Measurements from ENCODE around the gene TJP2. TPM values are rescaled to one million over a fixed set of nuclear protein-coding genes. Genes with fewer than 3 reads are reported as not detected.
"Not testable (repeated sequence)": the region's sequence is repeated elsewhere in the genome, so short reads cannot be mapped to it uniquely, and the experiment has no call there.

Gene TJP2
- total RNA-seq, 3 donors from 2014 or later: 3.1 to 5.8 (median 4.1) TPM

DNA sequence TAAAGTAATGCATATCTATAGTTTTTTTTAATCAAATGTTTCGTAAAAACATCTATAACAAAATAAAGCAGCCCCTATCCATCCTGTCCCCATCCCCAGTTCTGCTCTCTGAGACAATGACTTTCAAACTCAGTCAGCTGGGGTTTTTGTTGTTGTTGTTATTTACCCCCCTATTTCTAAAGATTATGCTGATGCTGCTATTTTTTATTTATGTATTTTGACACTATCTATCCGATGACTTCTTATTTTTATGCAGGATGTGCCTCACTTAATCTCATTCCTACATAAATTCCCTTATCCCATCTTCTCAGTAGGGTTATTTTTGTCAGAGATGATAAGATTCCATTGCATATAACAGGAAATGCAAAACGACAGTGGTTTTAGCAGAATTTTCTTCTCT, 105.7 kb downstream of the TJP2 start:
- H3K4me3 Mint-ChIP-seq: no peak overlapping the region
- peaks cover 9% of the 10 kb centered on the region for H3K27me3 Mint-ChIP-seq (ENCODE audit: low read depth)
- no peak for ATAC-seq
- H3K36me3 Mint-ChIP-seq (ENCODE audit: insufficient read depth): no peaks in the 10 kb centered on the region
- peaks cover 4% of the 10 kb centered on the region for H3K9me3 Mint-ChIP-seq
- no peak for DNase-seq
- no peaks in the 10 kb centered on the region for H3K4me1 Mint-ChIP-seq (ENCODE audit: low read depth)

DNA sequence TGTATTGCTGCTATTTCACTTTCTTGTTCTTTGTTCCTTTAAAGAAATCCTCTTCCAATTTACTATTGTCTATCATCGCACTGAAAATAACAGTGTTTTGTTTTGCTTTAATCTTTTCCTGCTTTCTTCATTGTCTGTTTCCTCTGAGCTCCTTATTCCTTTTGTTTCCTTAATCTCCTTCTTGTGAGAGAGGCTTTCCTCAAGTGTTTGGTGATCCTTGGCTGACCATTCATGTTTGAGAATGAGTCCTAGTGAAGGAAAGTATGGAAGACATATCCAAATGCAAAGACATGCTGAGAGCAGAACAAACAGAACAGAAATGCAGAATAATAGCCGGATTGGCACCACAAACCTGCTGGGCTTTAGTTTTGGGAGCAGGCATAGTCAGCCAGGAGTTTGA, 108.9 kb downstream of the TJP2 start:
- ATAC-seq (no peak), DNase-seq (no peak)
- Mint-ChIP-seq H3K27me3 (ENCODE audit: low read depth) (peaks cover 32% of the 10 kb centered on the region), H3K36me3 (ENCODE audit: insufficient read depth) (no peaks in the 10 kb centered on the region), H3K4me1 (ENCODE audit: low read depth) (no peaks in the 10 kb centered on the region), H3K4me3 (no peak overlapping the region), H3K9me3 (peaks cover 10% of the 10 kb centered on the region)

DNA sequence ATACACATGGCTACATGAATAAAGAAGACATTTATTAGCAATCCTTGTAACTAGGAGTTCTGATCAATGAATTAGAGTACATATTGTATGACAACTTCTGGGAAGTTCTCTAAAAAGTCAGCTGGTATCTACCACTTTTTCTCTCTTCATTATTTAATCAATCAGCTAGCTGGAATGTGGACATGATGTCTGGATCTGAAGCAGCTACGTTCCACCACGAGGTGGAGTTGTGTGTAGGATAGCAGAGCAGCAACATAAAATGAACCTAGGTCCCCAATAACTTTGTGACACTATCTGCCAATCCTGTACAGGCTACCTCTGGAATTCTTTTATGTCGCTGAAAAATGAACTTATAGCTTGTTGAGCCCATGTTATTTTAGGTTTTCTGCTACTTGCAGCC, 118.0 kb downstream of the TJP2 start:
- Mint-ChIP-seq H3K9me3 (no peaks in the 10 kb centered on the region), H3K4me3 (no peak overlapping the region), H3K4me1 (ENCODE audit: low read depth) (no peaks in the 10 kb centered on the region), H3K27me3 (ENCODE audit: low read depth) (peaks cover 18% of the 10 kb centered on the region), H3K36me3 (ENCODE audit: insufficient read depth) (no peaks in the 10 kb centered on the region)
- DNase-seq: no peak
- ATAC-seq: no peak

DNA sequence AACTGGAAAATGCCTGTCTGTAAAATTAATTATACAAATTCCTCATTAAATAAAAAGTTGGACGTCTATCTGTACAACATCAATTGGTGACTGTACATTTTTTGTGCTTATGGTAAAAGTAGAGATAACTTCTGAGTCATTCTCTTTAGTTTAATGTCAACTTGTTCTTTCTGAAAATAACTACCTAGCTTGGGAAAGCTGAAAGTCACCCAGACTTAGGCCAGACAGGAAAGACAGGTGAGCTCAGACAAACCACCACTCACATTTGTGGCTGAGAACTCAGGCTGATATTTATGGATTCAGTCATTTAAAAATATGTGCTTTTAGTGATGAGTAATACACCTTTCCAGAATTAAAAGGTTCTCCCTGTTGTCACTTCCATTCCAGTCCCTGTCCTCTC, 119.1 kb downstream of the TJP2 start:
- H3K4me1 Mint-ChIP-seq (ENCODE audit: low read depth): no peaks in the 10 kb centered on the region
- DNase-seq (no peak), ATAC-seq (no peak)

DNA sequence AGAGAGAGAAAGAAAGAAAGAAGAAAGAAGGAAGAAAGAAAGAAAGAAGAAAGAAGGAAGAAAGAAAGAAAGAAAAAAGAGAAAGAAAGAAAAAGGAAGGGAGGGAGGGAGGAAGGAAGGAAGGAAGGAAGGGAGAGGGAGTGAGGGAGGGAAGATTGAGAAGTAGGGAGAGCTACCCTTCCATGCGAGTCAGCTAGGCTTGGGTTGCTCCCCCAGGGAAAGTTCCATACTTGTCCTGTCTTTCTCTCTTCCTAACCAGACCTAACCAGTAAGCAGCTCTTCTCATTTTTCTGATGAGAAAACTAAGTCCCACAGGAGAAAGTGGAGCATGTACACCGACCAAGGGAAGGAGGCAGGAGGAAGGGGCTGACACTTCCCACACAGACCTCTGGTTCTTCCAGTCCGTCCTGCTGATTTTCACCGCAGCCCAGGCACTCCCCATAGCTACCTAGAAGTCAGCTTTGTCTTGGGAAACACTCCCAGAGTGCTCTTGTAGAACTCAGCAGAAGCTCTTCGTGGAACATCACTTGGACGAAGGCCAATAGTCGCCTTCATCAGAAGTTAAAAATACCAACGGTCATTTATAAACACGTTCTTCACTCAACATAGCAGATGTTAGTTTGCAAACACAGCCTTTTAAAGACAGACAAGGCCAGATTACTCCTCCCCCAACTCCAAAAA, 121.9 kb downstream of the TJP2 start:
- no peaks in the 10 kb centered on the region for H3K36me3 Mint-ChIP-seq (ENCODE audit: insufficient read depth)
- no peaks in the 10 kb centered on the region for H3K9me3 Mint-ChIP-seq
- H3K4me1 Mint-ChIP-seq (ENCODE audit: low read depth): no peaks in the 10 kb centered on the region
- no peak for DNase-seq
- no peak for ATAC-seq
- H3K4me3 Mint-ChIP-seq: no peak overlapping the region
- H3K27me3 Mint-ChIP-seq (ENCODE audit: low read depth): peaks cover 2% of the 10 kb centered on the region

More for the DNA sequence above, 119.1 kb downstream of the TJP2 start:
- Mint-ChIP-seq H3K9me3 (no peaks in the 10 kb centered on the region), H3K4me3 (no peak overlapping the region), H3K27me3 (ENCODE audit: low read depth) (peaks cover 12% of the 10 kb centered on the region), H3K36me3 (ENCODE audit: insufficient read depth) (no peaks in the 10 kb centered on the region)

DNA sequence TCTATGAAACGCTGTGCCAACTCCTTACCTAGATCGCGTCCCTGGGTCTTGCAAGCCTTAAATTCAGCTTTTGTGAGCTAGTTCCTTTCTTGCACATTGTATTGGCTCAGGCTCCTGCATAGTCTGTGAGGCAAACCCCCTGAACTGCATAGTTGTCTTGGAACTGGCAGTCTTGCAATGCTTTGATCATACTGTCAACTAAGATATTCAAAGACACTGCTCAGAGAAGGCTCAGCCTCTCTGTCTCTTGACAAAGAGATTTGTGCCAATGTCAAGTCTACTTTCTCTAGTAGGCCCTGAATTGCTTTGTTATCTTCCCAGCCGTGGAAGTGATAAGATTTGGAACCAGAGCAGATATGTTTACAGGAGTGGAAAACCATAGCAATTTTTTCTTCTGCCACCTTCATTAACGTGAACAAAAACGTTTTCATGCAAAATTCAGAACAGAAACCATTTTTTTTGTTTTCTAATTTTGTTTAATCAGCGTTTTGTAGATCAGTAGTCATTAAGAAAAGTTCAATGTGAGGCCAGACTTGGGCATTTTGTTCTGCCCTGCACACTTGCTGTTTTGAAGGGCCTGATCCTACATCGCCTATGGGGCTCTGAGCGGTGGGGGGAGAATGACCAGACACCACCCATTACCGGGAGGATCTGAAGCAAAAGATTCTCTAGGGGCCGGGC, 123.4 kb downstream of the TJP2 start:
- Mint-ChIP-seq H3K36me3 (ENCODE audit: insufficient read depth) (no peaks in the 10 kb centered on the region), H3K4me1 (ENCODE audit: low read depth) (no peaks in the 10 kb centered on the region), H3K27me3 (ENCODE audit: low read depth) (peaks cover 2% of the 10 kb centered on the region), H3K9me3 (no peaks in the 10 kb centered on the region), H3K4me3 (no peak overlapping the region)
- ATAC-seq: no peak
- DNase-seq: no peak

DNA sequence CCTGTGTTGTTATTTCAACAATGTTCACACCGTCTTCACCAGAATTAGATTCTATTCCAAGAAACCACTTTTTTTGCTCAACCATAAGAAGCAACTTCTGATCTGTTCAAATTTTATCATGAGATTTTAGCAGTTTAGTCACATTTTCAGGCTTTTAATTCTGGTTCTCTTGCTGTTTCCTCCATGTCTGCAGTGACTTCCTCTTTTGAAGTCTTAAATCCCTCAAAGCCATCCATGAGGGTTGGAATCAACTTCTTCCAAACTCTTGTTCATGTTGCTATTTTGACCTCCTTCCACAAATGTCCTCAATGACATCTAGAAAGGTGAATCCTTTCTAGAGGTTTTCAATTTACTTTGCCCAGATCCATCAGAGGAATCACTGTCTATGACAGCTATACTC, 125.2 kb downstream of the TJP2 start:
- DNase-seq (no peak), ATAC-seq (no peak)
- no peak overlapping the region for H3K4me3 Mint-ChIP-seq
- H3K4me1 Mint-ChIP-seq (ENCODE audit: low read depth): no peaks in the 10 kb centered on the region
- H3K9me3 Mint-ChIP-seq: no peaks in the 10 kb centered on the region
- no peaks in the 10 kb centered on the region for H3K27me3 Mint-ChIP-seq (ENCODE audit: low read depth)
- H3K36me3 Mint-ChIP-seq (ENCODE audit: insufficient read depth): no peaks in the 10 kb centered on the region

DNA sequence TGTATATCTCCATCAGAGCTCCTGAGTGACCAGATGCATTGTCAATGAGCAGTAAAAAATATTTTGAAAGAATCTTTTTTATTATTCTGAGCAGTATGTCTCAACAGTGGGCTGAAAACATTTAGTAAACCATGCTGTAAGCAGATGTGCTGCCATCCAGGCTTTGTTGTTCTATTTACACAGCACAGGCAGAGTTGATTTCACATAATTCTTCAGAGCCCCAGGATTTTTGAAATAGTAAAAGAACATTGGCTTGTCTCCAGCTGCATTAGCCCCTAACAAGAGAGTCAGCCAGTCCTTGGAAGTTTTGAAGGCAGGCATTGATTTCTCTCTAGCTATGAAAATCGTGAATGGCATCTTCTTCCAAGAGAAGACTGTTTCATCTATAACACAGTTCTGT, 125.7 kb downstream of the TJP2 start:
- H3K4me3 Mint-ChIP-seq: no peak overlapping the region
- no peaks in the 10 kb centered on the region for H3K4me1 Mint-ChIP-seq (ENCODE audit: low read depth)
- no peaks in the 10 kb centered on the region for H3K27me3 Mint-ChIP-seq (ENCODE audit: low read depth)
- H3K36me3 Mint-ChIP-seq (ENCODE audit: insufficient read depth): no peaks in the 10 kb centered on the region
- DNase-seq (no peak), ATAC-seq (no peak)
- H3K9me3 Mint-ChIP-seq: no peaks in the 10 kb centered on the region

DNA sequence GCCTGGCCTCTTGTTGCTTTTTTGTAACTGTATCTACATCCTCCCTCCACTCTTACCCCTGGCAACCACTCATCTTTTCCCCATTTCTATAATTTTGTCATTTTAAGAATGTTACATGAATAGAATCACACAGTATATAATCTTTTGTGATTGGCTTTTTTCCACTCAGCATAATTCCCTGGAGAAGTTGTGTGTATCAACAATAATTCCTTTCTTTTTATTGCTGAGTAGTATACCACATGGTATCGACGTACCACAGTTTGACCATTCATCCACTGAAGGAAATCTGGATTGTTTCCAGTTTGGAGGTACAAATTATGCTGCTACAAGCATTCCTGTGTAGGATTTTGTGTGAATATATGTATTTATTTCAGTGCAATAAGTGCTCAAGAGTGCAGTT, 129.3 kb downstream of the TJP2 start:
- DNase-seq (no peak), ATAC-seq (no peak)
- H3K27me3 Mint-ChIP-seq (ENCODE audit: low read depth): no peaks in the 10 kb centered on the region
- H3K4me1 Mint-ChIP-seq (ENCODE audit: low read depth): no peaks in the 10 kb centered on the region
- no peaks in the 10 kb centered on the region for H3K36me3 Mint-ChIP-seq (ENCODE audit: insufficient read depth)
- no peaks in the 10 kb centered on the region for H3K9me3 Mint-ChIP-seq
- no peak overlapping the region for H3K4me3 Mint-ChIP-seq

DNA sequence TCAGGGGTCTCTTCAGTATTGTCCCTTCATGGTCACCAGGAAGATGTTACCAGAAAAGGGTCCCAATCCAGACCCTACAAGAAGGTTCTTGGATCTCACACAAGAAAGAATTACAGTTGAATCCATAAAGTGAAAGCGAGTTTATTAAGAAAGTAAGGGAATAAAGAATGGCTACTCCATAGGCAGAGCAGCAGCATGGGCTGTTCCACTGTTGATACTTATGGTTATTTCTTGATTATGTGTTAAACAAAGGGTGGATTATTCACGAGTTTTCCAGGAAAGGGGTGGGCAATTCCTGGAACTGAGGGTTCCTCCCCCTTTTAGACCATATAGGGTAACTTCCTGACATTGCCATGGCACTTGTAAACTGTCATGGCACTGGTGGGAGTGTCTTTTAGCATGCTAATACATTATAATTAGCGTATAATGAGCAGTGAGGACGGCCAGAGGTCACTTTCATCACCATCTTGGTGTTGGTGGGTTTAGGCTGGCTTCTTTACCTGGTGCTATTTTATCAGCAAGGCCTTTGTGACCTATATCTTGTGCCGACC, 132.9 kb downstream of the TJP2 start:
- not testable (repeated sequence) for DNase-seq; H3K4me3 Mint-ChIP-seq; H3K36me3 Mint-ChIP-seq (ENCODE audit: insufficient read depth); H3K9me3 Mint-ChIP-seq; H3K4me1 Mint-ChIP-seq (ENCODE audit: low read depth); ATAC-seq; H3K27me3 Mint-ChIP-seq (ENCODE audit: low read depth)

DNA sequence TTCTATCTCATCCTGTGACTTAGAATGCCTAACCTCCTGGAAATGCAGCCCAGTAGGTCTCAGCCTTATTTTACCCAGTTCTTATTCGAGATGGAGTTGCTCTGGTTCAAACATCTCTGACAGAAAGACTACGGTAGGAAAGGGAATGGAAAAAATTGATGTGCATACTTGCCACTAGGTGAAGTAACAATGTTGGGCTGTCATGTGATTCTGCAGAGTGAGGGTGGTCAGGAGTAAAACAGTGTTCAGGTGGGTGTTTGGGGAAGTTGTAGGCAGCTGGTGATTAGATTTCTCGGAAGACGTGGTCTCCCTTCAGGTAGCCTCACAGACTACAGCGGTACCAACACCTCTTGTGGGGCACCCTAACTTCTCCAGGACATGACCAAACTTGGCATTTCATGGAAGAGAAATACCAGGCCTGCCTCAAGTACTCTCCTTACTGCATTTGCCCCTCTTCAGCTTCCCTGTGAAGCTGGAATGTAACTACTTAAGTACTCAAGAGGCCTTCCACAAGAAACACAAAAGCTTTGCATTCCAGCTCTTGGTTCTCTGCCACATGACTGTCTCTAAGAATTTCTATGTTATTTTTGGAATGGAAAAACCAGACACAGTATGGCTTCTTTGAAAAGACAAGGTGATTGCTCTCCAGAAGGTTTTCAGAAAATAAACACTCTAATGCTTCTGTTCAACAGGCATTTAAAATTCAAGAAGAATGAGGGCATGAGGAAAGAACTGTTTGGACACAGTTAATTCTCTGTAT, 133.5 kb downstream of the TJP2 start:
- ATAC-seq (no peak), DNase-seq (no peak)
- H3K9me3 Mint-ChIP-seq: peaks cover 8% of the 10 kb centered on the region
- no peaks in the 10 kb centered on the region for H3K4me1 Mint-ChIP-seq (ENCODE audit: low read depth)
- no peaks in the 10 kb centered on the region for H3K36me3 Mint-ChIP-seq (ENCODE audit: insufficient read depth)
- H3K4me3 Mint-ChIP-seq: no peak overlapping the region
- H3K27me3 Mint-ChIP-seq (ENCODE audit: low read depth): peaks cover 2% of the 10 kb centered on the region

DNA sequence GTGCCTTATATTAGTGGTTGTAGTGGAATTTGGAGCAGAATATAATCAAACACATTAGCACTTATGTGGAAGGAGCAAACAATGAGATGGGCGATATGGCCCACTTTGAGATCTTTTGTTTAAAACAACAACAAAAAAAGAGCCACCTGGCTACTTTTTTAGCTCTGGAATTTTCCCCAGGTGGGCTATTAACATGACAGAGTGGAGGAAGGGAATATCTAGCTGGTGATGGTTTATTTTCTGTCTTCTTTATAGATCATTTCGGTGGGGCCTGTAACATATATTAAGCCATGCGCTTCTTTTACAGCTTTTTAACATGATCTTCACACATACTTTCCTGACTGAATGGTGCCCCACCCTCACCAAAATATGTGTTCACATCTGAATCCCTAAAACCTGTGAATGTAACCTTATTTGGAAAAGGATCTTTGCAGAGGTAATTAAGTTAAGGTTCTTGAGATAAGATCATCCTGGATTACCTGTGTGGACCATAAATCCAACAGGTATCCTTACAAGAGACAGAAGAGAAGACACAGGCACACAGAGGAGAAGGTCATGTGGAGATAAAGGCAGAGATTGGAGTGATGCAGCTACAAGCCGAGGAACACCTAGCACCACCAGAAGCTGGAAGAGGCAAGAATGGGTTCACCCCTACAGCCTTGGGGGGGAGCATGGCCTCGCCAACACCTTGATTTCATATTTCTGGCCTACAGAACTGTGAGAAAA, 134.3 kb downstream of the TJP2 start:
- no peak for ATAC-seq
- H3K4me3 Mint-ChIP-seq: no peak overlapping the region
- H3K36me3 Mint-ChIP-seq (ENCODE audit: insufficient read depth): no peaks in the 10 kb centered on the region
- peaks cover 2% of the 10 kb centered on the region for H3K27me3 Mint-ChIP-seq (ENCODE audit: low read depth)
- peaks cover 9% of the 10 kb centered on the region for H3K9me3 Mint-ChIP-seq
- H3K4me1 Mint-ChIP-seq (ENCODE audit: low read depth): no peaks in the 10 kb centered on the region
- no peak for DNase-seq

DNA sequence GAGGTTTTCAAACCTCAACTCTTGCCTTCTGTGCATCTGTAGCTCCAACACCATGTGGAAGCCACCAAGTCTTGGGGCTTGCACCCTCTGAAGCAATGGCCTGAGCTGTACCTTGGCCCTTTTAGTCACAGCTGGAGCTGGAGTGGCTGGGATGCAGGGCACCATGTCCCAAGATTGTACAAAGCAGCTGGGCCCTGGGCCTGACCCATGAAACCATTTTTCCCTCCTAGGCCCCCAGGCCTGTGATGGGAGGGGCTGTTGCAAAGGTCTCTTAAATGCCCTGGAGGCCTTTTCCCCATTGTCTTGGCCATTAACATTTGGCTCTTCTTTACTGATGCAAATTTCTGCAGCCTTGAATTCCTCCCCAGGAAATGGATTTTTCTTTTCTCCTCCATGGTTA, 139.1 kb downstream of the TJP2 start:
- H3K9me3 Mint-ChIP-seq: peaks cover 21% of the 10 kb centered on the region
- no peaks in the 10 kb centered on the region for H3K36me3 Mint-ChIP-seq (ENCODE audit: insufficient read depth)
- peaks cover 4% of the 10 kb centered on the region for H3K27me3 Mint-ChIP-seq (ENCODE audit: low read depth)
- ATAC-seq (no peak), DNase-seq (no peak)
- no peaks in the 10 kb centered on the region for H3K4me1 Mint-ChIP-seq (ENCODE audit: low read depth)
- no peak overlapping the region for H3K4me3 Mint-ChIP-seq

DNA sequence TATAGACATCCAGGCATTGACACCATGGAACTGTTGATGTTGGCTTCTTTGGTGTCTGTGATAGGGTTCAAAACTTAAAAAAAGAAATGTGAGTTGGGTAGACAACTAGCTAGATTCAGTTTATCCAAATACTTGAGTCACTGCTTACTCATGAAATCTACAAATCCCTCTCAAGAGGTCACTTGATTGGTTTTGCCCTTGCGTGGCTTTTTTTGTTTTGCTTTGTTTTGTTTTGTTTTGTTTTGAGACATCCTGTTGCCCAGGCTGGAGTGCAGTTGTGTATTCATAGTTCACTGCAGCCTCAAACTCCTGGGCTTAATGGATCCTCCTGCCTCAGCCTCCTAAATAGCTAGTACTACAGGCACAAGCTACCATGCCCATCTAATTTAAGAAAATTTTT, 140.5 kb downstream of the TJP2 start:
- Mint-ChIP-seq H3K4me1 (ENCODE audit: low read depth) (no peaks in the 10 kb centered on the region), H3K36me3 (ENCODE audit: insufficient read depth) (no peaks in the 10 kb centered on the region), H3K27me3 (ENCODE audit: low read depth) (peaks cover 4% of the 10 kb centered on the region), H3K4me3 (no peak overlapping the region), H3K9me3 (peaks cover 21% of the 10 kb centered on the region)
- no peak for ATAC-seq
- DNase-seq: no peak

Data from activated T-cell treated with anti-CD3 and anti-CD28 coated beads, Interleukin-2, amount 50 U/mL, for 4 hours (primary cell).